Fibroblast of the aortic adventitia (primary cell): Measurements from ENCODE around the gene UBTF. TPM values are rescaled to one million over a fixed set of nuclear protein-coding genes. Genes with fewer than 3 reads are reported as not detected.

Source experiments
- DNase-seq: peaks from one replicate; pipeline ENCODE4 v3.0.0-alpha.2; 2010; ENCODE audit warnings: low read depth
- H3K4me3 ChIP-seq: 2 replicates; pipeline ENCODE4 v1.5.1; 2011; ENCODE audit warnings: low read depth, mild to moderate bottlenecking, control low read depth, low read length, moderate library complexity
- small RNA-seq: library from RNA; depleted of rRNA; stranded (forward); fragments of <200 nt; gene quantifications from one replicate; pipeline ENCODE3, GENCODE V24; 2012
- total RNA-seq: library from RNA; depleted of rRNA; stranded (reverse); fragments of >200 nt; gene quantifications from 2 replicates; pipeline ENCODE4 v1.2.3, GENCODE V29; 2012; ENCODE audit warnings: low replicate concordance
- TF ChIP-seq, protein P1 (sequence below): IDR thresholded peaks from 2 replicates; pipeline ENCODE4 v1.5.1; 2011; ENCODE audit warnings: mild to moderate bottlenecking, low read length, control low read depth, inconsistent platforms; ENCODE audit not compliant: insufficient read depth

UBTF gene
- total RNA-seq, 1 donor = 64.2 TPM

DNA sequence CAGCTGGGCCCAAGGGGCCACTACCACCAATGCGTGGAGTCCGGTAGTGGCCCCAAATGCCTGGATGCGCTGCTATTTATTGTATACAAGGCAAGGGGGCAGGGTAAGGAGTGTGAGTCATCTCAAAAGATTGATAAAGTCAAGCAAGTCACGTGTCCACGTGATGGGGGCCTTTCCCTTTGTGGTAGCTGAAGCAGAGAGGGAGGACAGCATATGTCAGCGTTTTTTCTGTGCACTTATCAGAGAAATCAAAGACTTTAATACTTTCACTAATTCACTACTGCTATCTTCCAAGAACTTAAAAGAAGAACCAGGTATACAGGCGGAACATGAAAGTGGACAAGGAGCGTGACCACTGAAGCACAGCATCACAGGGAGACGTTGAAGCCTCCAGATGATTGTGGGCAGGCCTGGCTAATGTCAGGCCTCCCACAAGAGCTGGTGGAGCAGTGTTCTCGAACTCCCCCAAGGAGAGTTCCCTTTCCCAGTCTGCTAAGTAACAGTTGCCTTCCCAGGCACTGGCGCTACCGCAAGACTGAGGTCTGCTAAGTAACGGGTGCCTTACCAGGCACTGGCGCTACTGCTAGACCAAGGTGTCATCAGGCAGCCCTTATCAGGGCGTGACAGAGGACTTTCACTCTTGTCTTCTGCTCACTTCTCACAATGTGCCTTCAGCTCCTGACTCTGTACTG, 59.8 kb downstream of the UBTF start:
- TF ChIP-seq, protein P1, sequence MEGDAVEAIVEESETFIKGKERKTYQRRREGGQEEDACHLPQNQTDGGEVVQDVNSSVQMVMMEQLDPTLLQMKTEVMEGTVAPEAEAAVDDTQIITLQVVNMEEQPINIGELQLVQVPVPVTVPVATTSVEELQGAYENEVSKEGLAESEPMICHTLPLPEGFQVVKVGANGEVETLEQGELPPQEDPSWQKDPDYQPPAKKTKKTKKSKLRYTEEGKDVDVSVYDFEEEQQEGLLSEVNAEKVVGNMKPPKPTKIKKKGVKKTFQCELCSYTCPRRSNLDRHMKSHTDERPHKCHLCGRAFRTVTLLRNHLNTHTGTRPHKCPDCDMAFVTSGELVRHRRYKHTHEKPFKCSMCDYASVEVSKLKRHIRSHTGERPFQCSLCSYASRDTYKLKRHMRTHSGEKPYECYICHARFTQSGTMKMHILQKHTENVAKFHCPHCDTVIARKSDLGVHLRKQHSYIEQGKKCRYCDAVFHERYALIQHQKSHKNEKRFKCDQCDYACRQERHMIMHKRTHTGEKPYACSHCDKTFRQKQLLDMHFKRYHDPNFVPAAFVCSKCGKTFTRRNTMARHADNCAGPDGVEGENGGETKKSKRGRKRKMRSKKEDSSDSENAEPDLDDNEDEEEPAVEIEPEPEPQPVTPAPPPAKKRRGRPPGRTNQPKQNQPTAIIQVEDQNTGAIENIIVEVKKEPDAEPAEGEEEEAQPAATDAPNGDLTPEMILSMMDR = no peak

DNA sequence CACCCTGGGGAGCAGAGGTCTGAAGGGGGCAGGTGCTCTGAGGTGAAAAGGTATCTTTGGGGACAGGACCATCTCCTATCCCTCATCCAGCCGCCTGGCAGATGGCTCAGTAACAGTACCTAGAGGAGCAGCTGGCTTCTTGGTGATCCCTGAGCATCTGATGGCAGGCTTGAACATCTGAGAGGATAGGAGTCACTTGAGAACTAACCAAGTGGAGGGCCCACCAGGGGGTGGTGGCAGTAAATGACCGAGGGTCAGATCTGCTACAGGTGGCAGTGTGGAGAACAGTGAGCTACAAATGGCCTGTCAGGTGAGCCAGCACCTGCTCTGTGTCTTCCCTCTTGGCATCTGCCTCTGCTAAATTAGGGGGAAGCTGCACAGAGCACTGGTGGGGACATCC, 64.0 kb downstream of the UBTF start:
- TF ChIP-seq, protein P1 = no peak
- DNase-seq = no peak
- no peak overlapping the region for H3K4me3 ChIP-seq

More for the DNA sequence above, 59.8 kb downstream of the UBTF start:
- no peak overlapping the region for H3K4me3 ChIP-seq
- no peak for DNase-seq

Small RNA genes lying within 50 kb of the gene (small RNA-seq; reads per million reads assigned to genes)
- not detected for gene MIR6782

Other genes with a start within 250 kb of the UBTF start
- 0.16 and 2.5 TPM in 2 replicates for gene NAGS, start 215.1 kb downstream of the UBTF start, total RNA-seq
- 28.5 and 41.9 TPM in 2 replicates for gene TMEM101, start 204.7 kb downstream of the UBTF start, total RNA-seq
- gene LSM12, start 153.0 kb downstream of the UBTF start, total RNA-seq = 13.2 and 77.5 TPM in 2 replicates
- 9.5 and 38.9 TPM in 2 replicates for gene G6PC3, start 148.9 kb downstream of the UBTF start, total RNA-seq
- 29.4 and 53.1 TPM in 2 replicates for gene HDAC5, start 96.0 kb downstream of the UBTF start, total RNA-seq
- gene HROB, start 77.7 kb downstream of the UBTF start, total RNA-seq = 0.25 and 6.1 TPM in 2 replicates
- 0.27 TPM in 1 of 2 replicates, not detected in the other for gene ASB16, start 49.0 kb downstream of the UBTF start, total RNA-seq
- gene TMUB2, start 32.7 kb downstream of the UBTF start, total RNA-seq = 23.0 and 29.4 TPM in 2 replicates
- 36.6 and 108 TPM in 2 replicates for gene ATXN7L3, start 19.8 kb downstream of the UBTF start, total RNA-seq
- gene SLC4A1, start 48.5 kb upstream of the UBTF start, total RNA-seq = not detected in 2 replicates
- not detected in 2 replicates for gene RUNDC3A, start 88.9 kb upstream of the UBTF start, total RNA-seq
- 61.5 and 62.7 TPM in 2 replicates for gene SLC25A39, start 105.1 kb upstream of the UBTF start, total RNA-seq
- 241 and 592 TPM in 2 replicates for gene GRN, start 125.6 kb upstream of the UBTF start, total RNA-seq
- gene FAM171A2, start 144.2 kb upstream of the UBTF start, total RNA-seq = 3.1 and 18.5 TPM in 2 replicates
- 0.36 TPM in 1 of 2 replicates, not detected in the other for gene ITGA2B, start 170.0 kb upstream of the UBTF start, total RNA-seq